ENCODE measurements around the gene CCDC15. TPM values are rescaled to one million over a fixed set of nuclear protein-coding genes. Genes with fewer than 3 reads are reported as not detected.

The CCDC15 gene
- total RNA-seq, 1 experiment from 2014 or later, result 2.8 TPM

GRCh38 chr11:124938206-124938765 lies 15.7 kb upstream of the CCDC15 start:
- Histone ChIP-seq H4K20me1 (ENCODE audit: control insufficient read depth, insufficient read depth, insufficient read length) (no peaks in the 10 kb centered on the region), H3K9me3 (ENCODE audit: control insufficient read depth, low read depth, low read length) (no peaks in the 10 kb centered on the region), H4K5ac (ENCODE audit: insufficient read length, low read depth, low read length) (no peak overlapping the region), H4K8ac (replicated peaks; ENCODE audit: insufficient read length, low read depth, low read length) (no peak overlapping the region), H4K91ac (ENCODE audit: insufficient read length, low read depth, low read length) (no peak overlapping the region), H3K4ac (ENCODE audit: low read depth, low read length) (no peak overlapping the region), H3K18ac (ENCODE audit: insufficient read length, low read depth, low read length) (no peak overlapping the region), H2BK12ac (ENCODE audit: insufficient read length, low read depth, low read length) (no peak overlapping the region), H3T11ph (ENCODE audit: low read length) (no peak overlapping the region), H2BK15ac (ENCODE audit: low read depth, low read length) (no peak overlapping the region), H3K4me1 (ENCODE audit: insufficient read depth, low read length) (no peaks in the 10 kb centered on the region), H3K14ac (ENCODE audit: insufficient read depth, low read length) (no peak overlapping the region), H3K79me1 (ENCODE audit: insufficient read depth, low read depth, low read length, poor library complexity, severe bottlenecking) (no peaks in the 10 kb centered on the region), H3K27ac (ENCODE audit: insufficient read length, low read depth, low read length) (no peak overlapping the region), H2AFZ (ENCODE audit: low read length) (no peak overlapping the region), H2BK120ac (ENCODE audit: low read depth, low read length, poor library complexity, severe bottlenecking) (no peak overlapping the region), H3K9ac (ENCODE audit: extremely low read depth, insufficient read length, low read length) (no peak overlapping the region), H3K79me2 (ENCODE audit: insufficient read depth, low read length) (no peaks in the 10 kb centered on the region), H2BK5ac (ENCODE audit: insufficient read length, low read length) (no peak overlapping the region), H3K27me3 (ENCODE audit: insufficient read depth, low read length) (no peaks in the 10 kb centered on the region; the same call in 1 of the 2 replicates), H2BK20ac (ENCODE audit: low read depth, low read length, poor library complexity, severe bottlenecking) (no peak overlapping the region), H3K4me2 (ENCODE audit: insufficient read depth, insufficient read length, low read length) (no peak overlapping the region), H3K56ac (ENCODE audit: insufficient read length, low read depth, low read length) (no peak overlapping the region), H2AK5ac (ENCODE audit: insufficient read length, low read length) (no peak overlapping the region), H3K23ac (ENCODE audit: insufficient read length, low read depth, low read length) (no peak overlapping the region), H3K23me2 (ENCODE audit: insufficient read length, low read depth, low read length, poor library complexity, severe bottlenecking) (no peaks in the 10 kb centered on the region)
- no peaks in the 10 kb centered on the region for H3K9me3 Mint-ChIP-seq
- DNase-seq, result no peak
- no peak overlapping the region for H3K4me3 Mint-ChIP-seq
- H3K27me3 Mint-ChIP-seq (ENCODE audit: low read depth), result peaks cover 31% of the 10 kb centered on the region
- H3K36me3 Mint-ChIP-seq (ENCODE audit: insufficient read depth in 1 of 3, low read depth in 3 of 3), result no peaks in the 10 kb centered on the region
- TF ChIP-seq CTCF (conservative IDR thresholded peaks at IDR 0.05), result no peak
- H3K27ac Mint-ChIP-seq, result no peak overlapping the region
- H3K4me1 Mint-ChIP-seq, result peaks cover 0 to 9% of the 10 kb centered on the region in 2 experiments; a peak in 1 of 4 replicates
- WGBS (ENCODE audit: extremely low coverage, insufficient read length, low lambda C conversion rate), result no CpG with 5 or more reads among the region's 6 CpGs
